WI38 (cell line): ENCODE measurements around the gene DOK6.

Experiments
- H3K4me3 ChIP-seq: 2 replicates; pipeline ENCODE4 v1.5.1; 2011; ENCODE audit warnings: low read depth, mild to moderate bottlenecking, control low read depth, low read length
- TF ChIP-seq, protein P1 (sequence below): IDR thresholded peaks from 2 replicates; pipeline ENCODE4 v1.5.1; 2012; ENCODE audit warnings: low read depth, mild to moderate bottlenecking, control low read depth, low read length

The DOK6 gene

DNA sequence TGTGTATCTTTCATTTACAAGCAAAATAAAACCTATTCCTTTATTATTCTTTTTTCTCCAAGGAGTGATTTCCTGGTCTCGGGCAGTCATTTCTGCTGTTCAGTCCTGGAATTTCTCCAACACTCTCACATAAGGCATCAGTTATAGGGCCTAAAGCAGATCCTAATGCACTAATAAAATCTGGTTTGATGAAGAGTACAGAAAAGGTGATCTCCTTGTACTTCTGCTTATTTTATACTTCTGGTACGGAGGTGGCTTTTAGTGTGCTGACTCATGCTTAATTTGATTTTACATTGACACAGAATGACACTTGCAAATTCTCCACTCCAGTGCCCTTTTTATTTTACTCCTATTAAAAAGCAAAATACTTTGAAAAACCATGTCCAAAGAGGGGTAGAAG is 157.4 kb downstream of the DOK6 start:
- no peak overlapping the region for H3K4me3 ChIP-seq
- TF ChIP-seq, protein P1, sequence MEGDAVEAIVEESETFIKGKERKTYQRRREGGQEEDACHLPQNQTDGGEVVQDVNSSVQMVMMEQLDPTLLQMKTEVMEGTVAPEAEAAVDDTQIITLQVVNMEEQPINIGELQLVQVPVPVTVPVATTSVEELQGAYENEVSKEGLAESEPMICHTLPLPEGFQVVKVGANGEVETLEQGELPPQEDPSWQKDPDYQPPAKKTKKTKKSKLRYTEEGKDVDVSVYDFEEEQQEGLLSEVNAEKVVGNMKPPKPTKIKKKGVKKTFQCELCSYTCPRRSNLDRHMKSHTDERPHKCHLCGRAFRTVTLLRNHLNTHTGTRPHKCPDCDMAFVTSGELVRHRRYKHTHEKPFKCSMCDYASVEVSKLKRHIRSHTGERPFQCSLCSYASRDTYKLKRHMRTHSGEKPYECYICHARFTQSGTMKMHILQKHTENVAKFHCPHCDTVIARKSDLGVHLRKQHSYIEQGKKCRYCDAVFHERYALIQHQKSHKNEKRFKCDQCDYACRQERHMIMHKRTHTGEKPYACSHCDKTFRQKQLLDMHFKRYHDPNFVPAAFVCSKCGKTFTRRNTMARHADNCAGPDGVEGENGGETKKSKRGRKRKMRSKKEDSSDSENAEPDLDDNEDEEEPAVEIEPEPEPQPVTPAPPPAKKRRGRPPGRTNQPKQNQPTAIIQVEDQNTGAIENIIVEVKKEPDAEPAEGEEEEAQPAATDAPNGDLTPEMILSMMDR, result no peak

DNA sequence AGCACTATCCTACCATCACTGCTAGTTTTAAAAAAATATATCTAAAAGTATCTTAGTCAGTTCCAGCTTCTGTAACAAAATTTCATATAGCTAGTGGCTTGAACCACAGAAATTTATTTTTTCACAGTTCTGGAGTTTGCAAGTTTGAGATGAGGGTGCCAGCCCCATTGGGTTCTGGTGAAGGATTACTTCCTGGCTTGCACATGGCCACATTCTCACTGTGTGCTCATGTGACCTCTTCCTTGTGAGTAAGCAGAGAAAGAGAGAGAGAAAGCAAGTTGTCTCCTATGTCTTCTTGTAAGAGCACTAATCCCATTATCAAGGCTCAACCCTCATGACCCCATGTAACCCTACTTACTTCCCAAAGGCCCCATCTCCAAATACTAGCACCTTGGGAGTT is 158.9 kb downstream of the DOK6 start:
- no peak overlapping the region for H3K4me3 ChIP-seq
- TF ChIP-seq, protein P1, result no peak

DNA sequence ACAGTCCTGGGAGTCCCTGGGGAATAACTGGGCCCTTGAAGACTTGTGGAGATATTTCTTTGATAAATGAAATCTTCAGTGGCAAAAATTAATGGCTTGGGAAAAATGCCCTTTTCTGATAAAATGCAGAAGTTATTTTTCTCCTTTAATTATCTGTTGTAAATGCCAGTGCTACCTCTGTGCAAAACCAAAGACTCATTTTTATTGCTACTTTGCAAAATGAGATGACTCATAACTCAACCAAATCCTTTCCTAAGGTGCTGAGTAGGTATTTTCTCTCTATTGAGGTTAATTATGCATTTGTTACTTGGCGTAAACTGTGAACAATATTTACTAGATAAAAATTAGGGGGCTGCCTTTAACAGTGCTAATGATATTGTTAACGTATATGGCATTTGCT is 163.9 kb downstream of the DOK6 start:
- no peak overlapping the region for H3K4me3 ChIP-seq
- TF ChIP-seq, protein P1, result no peak

DNA sequence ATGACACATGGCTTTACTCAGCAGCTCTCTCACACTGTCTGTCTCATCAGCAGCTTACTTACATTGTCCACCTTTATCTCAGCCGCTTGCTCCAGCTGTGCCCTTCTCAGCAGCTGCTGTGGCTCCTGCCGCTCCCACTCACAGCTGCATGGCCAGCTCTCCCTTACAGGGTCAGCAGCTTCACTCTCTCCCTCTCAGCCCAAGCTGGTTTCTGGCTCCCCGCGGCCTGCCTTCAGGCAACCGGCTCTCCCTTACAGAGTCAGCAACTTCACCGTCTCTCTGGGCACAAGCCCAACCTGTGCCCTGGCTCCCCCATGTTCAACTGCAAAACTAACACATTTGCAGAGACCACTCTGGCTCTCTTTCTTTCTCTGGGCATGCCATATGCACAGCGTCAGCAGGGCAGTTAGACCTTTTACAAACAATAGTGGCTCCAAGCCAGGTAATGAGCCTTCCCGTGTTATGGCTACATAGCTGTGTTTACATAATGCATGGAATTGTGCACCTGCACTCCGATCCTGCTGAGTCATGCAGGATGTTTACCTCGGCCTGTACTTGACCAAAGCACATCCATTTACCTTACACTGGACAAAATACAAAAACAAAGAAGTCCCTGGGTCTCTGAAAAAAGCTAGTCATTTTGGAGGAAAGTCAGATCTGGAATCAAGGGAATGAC is 167.3 kb downstream of the DOK6 start:
- H3K4me3 ChIP-seq, result no peak overlapping the region
- TF ChIP-seq, protein P1, result no peak

DNA sequence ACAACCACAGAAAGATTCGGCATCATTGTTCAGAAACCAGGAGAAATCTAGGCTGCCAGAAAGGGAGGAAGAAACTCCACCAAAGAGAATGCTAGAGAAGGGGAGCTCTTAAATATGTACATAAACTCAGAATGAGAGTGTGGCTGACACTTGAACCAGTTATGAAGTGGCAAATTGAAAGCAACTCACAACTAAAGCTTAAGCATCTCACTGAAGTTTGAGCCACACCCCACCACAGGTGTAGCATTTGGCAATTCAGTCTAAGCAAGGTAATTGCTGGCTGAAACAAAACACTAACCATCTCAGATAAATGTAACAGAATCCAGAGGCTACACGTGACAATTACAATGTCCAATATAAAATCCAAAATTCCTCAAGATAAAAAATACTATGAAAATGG is 168.4 kb downstream of the DOK6 start:
- TF ChIP-seq, protein P1, result no peak
- no peak overlapping the region for H3K4me3 ChIP-seq

DNA sequence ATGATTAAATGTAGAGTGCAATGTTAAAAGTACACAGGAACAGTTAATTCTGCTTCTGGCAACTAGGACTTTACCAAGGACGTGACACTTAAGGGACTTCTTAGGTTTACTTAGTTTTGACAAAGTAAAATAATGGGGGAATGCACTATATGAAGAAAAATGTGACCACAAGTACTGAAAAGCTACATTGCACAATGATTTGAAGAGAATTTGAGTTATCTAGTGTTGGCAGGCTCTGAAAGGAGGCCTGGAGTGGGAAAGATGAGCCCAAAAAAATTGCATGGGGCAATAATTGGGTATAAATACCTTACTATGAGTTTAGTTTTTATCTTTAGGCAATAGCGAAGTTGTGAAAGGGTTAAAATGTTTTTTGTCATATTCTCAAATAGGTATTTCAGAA is 173.7 kb downstream of the DOK6 start:
- TF ChIP-seq, protein P1, result no peak
- H3K4me3 ChIP-seq, result no peak overlapping the region

DNA sequence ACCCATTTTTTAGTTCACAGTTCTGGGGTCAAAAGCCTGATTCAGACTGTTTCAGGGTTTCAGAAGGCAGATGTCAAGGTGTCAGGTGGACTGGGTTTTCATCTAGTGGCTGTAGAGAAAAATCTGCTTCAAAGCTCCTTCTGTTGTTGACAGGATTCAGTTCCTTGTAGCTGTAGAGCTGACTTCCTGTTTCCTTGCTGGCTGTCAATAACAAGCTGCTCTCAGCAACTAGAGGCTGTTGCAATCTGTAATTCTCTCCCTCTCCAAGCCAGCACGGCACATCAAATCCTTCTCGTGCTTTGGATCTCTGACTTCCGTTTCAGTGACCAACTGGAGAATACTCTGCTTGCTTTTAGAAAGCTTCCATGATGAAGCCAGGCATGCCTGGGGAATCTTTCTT is 179.4 kb downstream of the DOK6 start:
- TF ChIP-seq, protein P1, result no peak
- no peak overlapping the region for H3K4me3 ChIP-seq
